Bronchial epithelial cell (primary cell): ENCODE results near the gene TFCP2. TPM values are rescaled to one million over a fixed set of nuclear protein-coding genes. Genes with fewer than 3 reads are reported as not detected.
A peak's percentile ranks its signal among the peaks of the same experiment; 100 is the strongest.

Experiments
- DNase-seq: peaks from one replicate; pipeline ENCODE4 v3.0.0-alpha.2; 2010; ENCODE audit warnings: low read depth
- FAIRE-seq: peaks from 2 replicates; lab custom pipeline; 2011; peaks lifted over from hg19 to GRCh38; lab: Jason Lieb, UNC
- H3K27me3 ChIP-seq: 2 replicates; pipeline ENCODE4 v1.5.1; 2011; ENCODE audit warnings: low read length; ENCODE audit not compliant: control insufficient read depth, insufficient read depth
- H3K36me3 ChIP-seq: 2 replicates; pipeline ENCODE4 v1.5.1; 2011; ENCODE audit warnings: low read length; ENCODE audit not compliant: control insufficient read depth, insufficient read depth
- H3K4me3 ChIP-seq: 2 replicates; pipeline ENCODE4 v1.5.1; 2011; ENCODE audit warnings: mild to moderate bottlenecking, low read depth, low read length, control low read depth
- total RNA-seq: library from RNA; depleted of rRNA; stranded (reverse); fragments of >200 nt; gene quantifications from 2 replicates; pipeline ENCODE4 v1.2.1, GENCODE V29; 2014
- TF ChIP-seq, protein P1 (sequence below): IDR thresholded peaks from 2 replicates; pipeline ENCODE4 v1.5.1; 2011; ENCODE audit warnings: mild to moderate bottlenecking, moderate library complexity, low read length, control low read depth, inconsistent platforms; ENCODE audit not compliant: insufficient read depth, severe bottlenecking

Gene TFCP2
- total RNA-seq, 1 donor from 2014 or later: 7.1 TPM

DNA sequence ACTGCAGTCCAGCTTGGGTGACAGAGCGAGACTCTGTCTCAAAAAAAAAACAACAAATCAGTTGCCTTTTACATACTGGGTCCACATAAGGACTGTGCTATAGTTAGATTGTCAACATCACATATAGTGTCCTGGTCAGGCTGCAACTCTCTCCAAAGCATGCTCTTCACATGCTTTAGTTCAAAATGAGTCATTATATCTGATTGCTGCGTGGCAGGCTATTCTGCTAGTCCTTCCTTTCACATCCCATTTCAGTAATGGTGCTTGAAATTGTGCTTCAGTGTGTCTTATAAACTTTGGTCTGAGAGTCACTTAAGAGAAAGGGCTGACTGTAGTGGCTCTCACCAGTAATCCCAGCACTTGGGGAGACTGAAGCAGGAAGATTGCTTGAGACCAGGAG is 117.9 kb downstream of the TFCP2 start:
- DNase-seq: no peak
- FAIRE-seq: no peak
- peaks cover 16% of the 10 kb centered on the region for H3K36me3 ChIP-seq
- H3K27me3 ChIP-seq: no peaks in the 10 kb centered on the region
- H3K4me3 ChIP-seq: no peak overlapping the region
- TF ChIP-seq, protein P1, sequence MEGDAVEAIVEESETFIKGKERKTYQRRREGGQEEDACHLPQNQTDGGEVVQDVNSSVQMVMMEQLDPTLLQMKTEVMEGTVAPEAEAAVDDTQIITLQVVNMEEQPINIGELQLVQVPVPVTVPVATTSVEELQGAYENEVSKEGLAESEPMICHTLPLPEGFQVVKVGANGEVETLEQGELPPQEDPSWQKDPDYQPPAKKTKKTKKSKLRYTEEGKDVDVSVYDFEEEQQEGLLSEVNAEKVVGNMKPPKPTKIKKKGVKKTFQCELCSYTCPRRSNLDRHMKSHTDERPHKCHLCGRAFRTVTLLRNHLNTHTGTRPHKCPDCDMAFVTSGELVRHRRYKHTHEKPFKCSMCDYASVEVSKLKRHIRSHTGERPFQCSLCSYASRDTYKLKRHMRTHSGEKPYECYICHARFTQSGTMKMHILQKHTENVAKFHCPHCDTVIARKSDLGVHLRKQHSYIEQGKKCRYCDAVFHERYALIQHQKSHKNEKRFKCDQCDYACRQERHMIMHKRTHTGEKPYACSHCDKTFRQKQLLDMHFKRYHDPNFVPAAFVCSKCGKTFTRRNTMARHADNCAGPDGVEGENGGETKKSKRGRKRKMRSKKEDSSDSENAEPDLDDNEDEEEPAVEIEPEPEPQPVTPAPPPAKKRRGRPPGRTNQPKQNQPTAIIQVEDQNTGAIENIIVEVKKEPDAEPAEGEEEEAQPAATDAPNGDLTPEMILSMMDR: no peak

DNA sequence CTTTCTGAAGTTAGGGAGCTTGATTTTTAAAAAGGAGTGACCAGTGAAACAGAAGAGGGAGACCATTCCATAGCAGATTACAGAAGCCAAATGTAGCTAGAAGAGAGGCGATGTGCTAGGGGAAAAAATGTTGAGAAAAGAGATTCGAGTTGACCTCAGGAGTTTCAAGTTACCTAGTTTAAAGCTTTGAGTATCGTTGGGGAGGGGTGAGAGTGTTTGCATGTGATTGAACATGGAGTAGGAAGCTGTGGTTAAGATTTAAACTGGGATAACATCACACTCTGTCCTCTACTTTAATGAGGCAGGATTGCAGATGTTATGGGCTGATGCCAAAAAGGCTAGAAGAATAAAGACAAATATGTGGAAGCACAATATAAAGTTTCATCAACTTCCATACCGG is 121.1 kb downstream of the TFCP2 start:
- DNase-seq (no peak), FAIRE-seq (no peak)

DNA sequence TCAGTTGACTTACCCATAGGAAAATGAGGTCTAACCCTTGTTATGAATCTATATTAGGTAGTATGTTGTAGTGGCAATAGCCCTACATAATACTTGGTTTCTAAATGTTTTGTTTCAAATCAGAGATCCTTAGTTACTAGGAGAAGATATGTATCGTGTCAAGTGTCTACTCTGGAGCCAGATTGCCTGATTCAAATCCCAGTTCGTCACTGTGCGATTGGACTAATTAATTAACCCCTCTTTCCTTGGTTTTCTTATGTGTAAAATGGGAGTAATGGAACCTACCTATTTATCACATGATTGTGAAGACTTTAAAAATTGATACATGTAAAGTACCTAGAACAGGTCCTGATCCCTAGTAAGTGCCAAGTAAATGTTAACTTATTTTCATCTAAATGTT is 123.4 kb downstream of the TFCP2 start:
- TF ChIP-seq, protein P1: no peak
- Histone ChIP-seq H3K36me3 (peaks cover 3% of the 10 kb centered on the region), H3K27me3 (no peaks in the 10 kb centered on the region), H3K4me3 (no peak overlapping the region)
- no peak for FAIRE-seq
- no peak for DNase-seq

More for the DNA sequence above, 121.1 kb downstream of the TFCP2 start:
- TF ChIP-seq, protein P1: no peak
- H3K27me3 ChIP-seq: no peaks in the 10 kb centered on the region
- H3K4me3 ChIP-seq: no peak overlapping the region
- peaks cover 5% of the 10 kb centered on the region for H3K36me3 ChIP-seq

DNA sequence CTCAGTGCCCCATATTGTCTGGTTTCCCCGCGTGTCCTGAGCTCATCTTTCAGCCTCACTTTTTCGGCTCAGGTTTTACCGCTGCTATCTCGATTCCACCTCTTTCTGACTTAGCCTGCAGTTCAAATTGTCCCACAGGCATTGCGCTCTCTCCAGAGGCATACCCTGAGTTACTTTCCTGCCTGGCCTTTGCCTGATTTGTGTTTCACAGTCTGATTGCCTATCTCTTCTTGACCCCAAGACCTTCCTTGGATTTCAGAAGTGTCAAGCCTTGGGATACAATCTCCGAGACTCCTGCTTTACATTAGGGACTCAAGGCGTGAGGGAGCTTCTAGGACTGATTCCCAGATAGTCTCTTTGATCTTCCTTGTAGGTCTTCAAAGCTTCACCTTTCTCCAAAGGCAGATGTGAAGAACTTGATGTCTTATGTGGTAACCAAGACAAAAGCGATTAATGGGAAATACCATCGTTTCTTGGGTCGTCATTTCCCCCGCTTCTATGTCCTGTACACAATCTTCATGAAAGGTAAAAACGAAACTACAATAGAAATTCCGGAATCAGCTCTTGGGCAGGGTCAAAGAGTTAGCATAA is 124.2 kb downstream of the TFCP2 start:
- TF ChIP-seq, protein P1: no peak
- Histone ChIP-seq H3K27me3 (no peaks in the 10 kb centered on the region), H3K4me3 (peak overlapping the region; percentile 59), H3K36me3 (peaks cover 1% of the 10 kb centered on the region)
- FAIRE-seq: no peak
- no peak for DNase-seq

DNA sequence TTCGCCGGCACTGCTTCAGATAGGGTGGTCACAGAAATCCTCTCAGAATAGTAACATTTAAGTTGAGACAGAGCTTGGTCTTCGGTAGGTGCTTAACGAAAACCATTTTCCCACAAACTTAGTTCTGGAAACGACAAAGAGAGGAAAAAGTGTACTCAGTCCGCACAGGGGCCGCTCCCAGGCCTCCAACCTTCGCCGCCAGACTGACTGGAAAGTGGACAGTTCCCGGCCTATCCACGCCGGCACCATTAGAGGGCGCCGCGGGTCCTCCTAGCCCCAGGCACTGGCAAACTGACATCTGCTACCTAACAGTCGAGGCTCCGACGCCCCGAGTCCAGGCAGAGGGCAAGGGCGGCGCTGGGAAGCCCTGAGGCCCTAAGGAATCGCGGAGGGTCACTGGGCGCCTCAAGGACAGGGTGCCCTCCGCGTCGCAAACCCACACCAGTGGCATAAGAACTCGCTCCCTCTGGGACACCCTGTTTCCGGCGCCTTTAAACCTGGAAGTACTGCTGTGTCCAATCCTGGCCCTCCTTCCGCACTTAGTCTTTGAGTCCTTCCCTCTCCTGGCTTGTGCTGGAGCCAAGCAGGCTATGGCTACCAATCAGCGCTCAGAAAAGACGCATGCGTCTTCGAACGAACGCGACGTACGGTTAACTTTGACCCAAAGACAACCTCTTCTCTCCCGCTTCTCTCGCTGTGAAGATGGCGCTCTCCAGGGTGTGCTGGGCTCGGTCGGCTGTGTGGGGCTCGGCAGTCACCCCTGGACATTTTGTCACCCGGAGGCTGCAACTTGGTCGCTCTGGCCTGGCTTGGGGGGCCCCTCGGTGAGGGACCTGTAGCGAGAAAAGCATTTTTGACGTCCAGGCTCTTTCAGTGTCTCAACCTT is 125.0 kb downstream of the TFCP2 start, which contains the start of gene LETMD1:
TSS of gene LETMD1 (plus strand) at position 673 of the 886 bp plus-strand sequence. CDS start at position 703, 30 bp downstream.
- Histone ChIP-seq H3K4me3 (peak within 1 kb of the TSS; percentile 59), H3K36me3 (peaks cover 1% of the 10 kb centered on the region), H3K27me3 (no peaks in the 10 kb centered on the region)
- FAIRE-seq: peak; percentile 18
- peak; percentile 99 for DNase-seq
- TF ChIP-seq, protein P1: peak; percentile 97

Other genes with a start within 250 kb of the TFCP2 start
- gene HIGD1C, start 220.6 kb downstream of the TFCP2 start, total RNA-seq: not detected in 2 replicates
- 42.5 and 42.9 TPM in 2 replicates for gene SLC11A2, start 146.8 kb downstream of the TFCP2 start, total RNA-seq
- 41.2 and 67.9 TPM in 2 replicates for gene LETMD1, start 124.8 kb downstream of the TFCP2 start, total RNA-seq
- 14.5 and 19.2 TPM in 2 replicates for gene CSRNP2, start 89.5 kb downstream of the TFCP2 start, total RNA-seq
- 0.26 and 0.64 TPM in 2 replicates for gene POU6F1, start 44.9 kb upstream of the TFCP2 start, total RNA-seq
- gene DAZAP2, start 65.7 kb upstream of the TFCP2 start, total RNA-seq: 50.5 and 69.1 TPM in 2 replicates
- 7.4 and 23.8 TPM in 2 replicates for gene SMAGP, start 97.3 kb upstream of the TFCP2 start, total RNA-seq
- gene BIN2, start 151.0 kb upstream of the TFCP2 start, total RNA-seq: under 0.01 TPM in 1 of 2 replicates, not detected in the other
- not detected in 2 replicates for gene CELA1, start 173.5 kb upstream of the TFCP2 start, total RNA-seq
- gene GALNT6, start 218.3 kb upstream of the TFCP2 start, total RNA-seq: 14.0 and 39.2 TPM in 2 replicates